Stomach (tissue), 19 donors: ENCODE results near the gene TAF11L3. TPM values are rescaled to one million over a fixed set of nuclear protein-coding genes. Genes with fewer than 3 reads are reported as not detected.
"Not testable (repeated sequence)": the region's sequence is repeated elsewhere in the genome, so short reads cannot be mapped to it uniquely, and the experiment has no call there.

ENCODE experiments used
- DNase-seq, 2 donors: peaks; one replicate each; pipeline versions ENCODE4 v3.0.0 to v3.0.0-alpha.2; 2013 to 2019
- H3K27ac ChIP-seq, 5 donors: fragments of 200-600 bp in 4 of 5; sonication (generic) in 4 of 5; one replicate each; pipeline ENCODE4 v1.5.1; 2013 to 2019; ENCODE audit warnings: mild to moderate bottlenecking in 1 of 5, moderate library complexity in 1 of 5
- H3K27me3 ChIP-seq, 3 donors: fragments of 200-600 bp; sonication (generic); one replicate each; pipeline ENCODE4 v1.5.1; 2017 to 2019; ENCODE audit warnings: mixed run types in 1 of 3
- H3K36me3 ChIP-seq, 4 donors: fragments of 200-600 bp; sonication (generic); 1 replicate in 3 of 4; 2 replicates in 1 of 4; pipeline ENCODE4 v1.5.1; 2016 to 2019
- H3K4me1 ChIP-seq, 4 donors: fragments of 200-600 bp; sonication (generic); one replicate each; pipeline ENCODE4 v1.5.1; 2016 to 2019
- H3K4me3 ChIP-seq, 4 donors: fragments of 200-600 bp; sonication (generic) in 3 of 4; one replicate each; pipeline ENCODE4 v1.5.1; 2016 to 2019; ENCODE audit warnings: mild to moderate bottlenecking in 1 of 4
- H3K9me3 ChIP-seq, 4 donors: fragments of 200-600 bp; sonication (generic); one replicate each; pipeline ENCODE4 v1.5.1; 2016 to 2019
- EP300 ChIP-seq: sonication (generic); formaldehyde crosslinking; IDR thresholded peaks from one replicate; pipeline ENCODE4 v1.6.1; 2017; ENCODE audit warnings: antibody characterized with exemption
- POLR2A ChIP-seq, 4 donors: fragments of 450-650 bp; IDR thresholded peaks; one replicate each; pipeline ENCODE4 v1.6.1; 2016; ENCODE audit warnings: antibody characterized with exemption in 4 of 4, control low read depth in 2 of 4, mild to moderate bottlenecking in 1 of 4, moderate library complexity in 1 of 4
- POLR2AphosphoS5 ChIP-seq, 3 donors: sonication (generic); formaldehyde crosslinking; IDR thresholded peaks; one replicate each; pipeline ENCODE4 v1.6.1; 2016; ENCODE audit warnings: antibody characterized with exemption in 3 of 3
- WGBS, 5 donors: extraction: QIAGEN DNeasy Blood & Tissue Kit in 3 of 5; methylation state at CpG; one replicate each; pipeline versions ENCODE4 v1.1.5 to v1.1.7; 2013 to 2018; 5-methylcytosine and 5-hydroxymethylcytosine counted together
- intact Hi-C: fragments of 100-400 bp; cut with DNase I; formaldehyde crosslinking; loops from one replicate; pipeline ENCODE4 v1.15.1; 2023; ENCODE audit warnings: low total_unique reads
- long read RNA-seq, 10 donors: transcript quantifications; one replicate each; lab custom pipeline, GENCODE V29; 2026
- polyA plus RNA-seq, 3 donors: library from polyadenylated mRNA; stranded (reverse); fragments of 200-250 nt; gene quantifications; one replicate each; pipeline ENCODE4 v1.2.3, GENCODE V29; 2013
- total RNA-seq, 5 donors: library from RNA; depleted of rRNA; stranded (reverse); fragments of >200 nt; gene quantifications; one replicate each; pipeline versions ENCODE4 v1.1.0 to v1.2.3, GENCODE V29; 2014 to 2016
- TF ChIP-seq, protein P1 (sequence below), 7 experiments: fragments of 450-650 bp in 4 of 7; fragments of 200-600 bp in 3 of 7; sonication (generic) in 3 of 7; IDR thresholded peaks; one replicate each; pipeline ENCODE4 v1.5.1; 2016 to 2019; ENCODE audit warnings: antibody characterized with exemption in 7 of 7, control low read depth in 2 of 7, mild to moderate bottlenecking in 1 of 7
- donor health status: healthy with polysubstance abuse.
- donor health status: Bipolar disorder and iron deficiency.
- donor health status: healthy.

The TAF11L3 gene
- total RNA-seq (not detected), polyA plus RNA-seq (not detected)
- long read RNA-seq, donor 1 = 0 reads
- long read RNA-seq, donor 2 = 0 reads
- long read RNA-seq, donor 3 = 0 reads
- long read RNA-seq, donor 4 = 0 reads
- long read RNA-seq, donor 5 = 0 reads
- long read RNA-seq, donor 6 = 0 reads
- long read RNA-seq, donor 7 = 0 reads
- long read RNA-seq, donor 8 = 0 reads
- long read RNA-seq, donor 9 = 0 reads
- long read RNA-seq, donor 10 = 0 reads

DNA sequence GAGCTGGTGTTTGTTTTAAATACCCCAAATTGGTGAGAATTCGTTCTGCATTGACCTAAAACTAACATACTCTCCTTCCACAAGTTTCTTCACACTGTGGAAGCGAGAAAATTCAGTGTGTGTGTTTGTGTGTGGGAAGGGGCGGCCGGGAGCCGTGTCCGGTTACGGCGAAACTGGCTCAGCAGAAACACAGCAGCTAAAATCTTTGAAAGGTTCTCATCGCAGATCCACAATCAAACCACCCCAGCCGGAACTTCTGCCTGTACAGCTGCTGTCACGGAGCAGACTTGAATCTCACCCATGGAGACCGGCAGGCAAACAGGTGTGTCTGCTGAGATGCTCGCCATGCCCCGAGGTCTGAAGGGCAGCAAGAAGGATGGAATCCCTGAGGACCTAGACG, at the start of gene TAF11L3:
TAF11L3 (plus strand) TSS at position 301 of the 400 bp plus-strand sequence.
- H3K36me3 ChIP-seq, DNase-seq, H3K27me3 ChIP-seq, H3K27ac ChIP-seq, H3K9me3 ChIP-seq, H3K4me1 ChIP-seq, H3K4me3 ChIP-seq, intact Hi-C loops: not testable (repeated sequence)
- WGBS, 5 donors = no CpG with 5 or more reads among the region's 15 CpGs

DNA sequence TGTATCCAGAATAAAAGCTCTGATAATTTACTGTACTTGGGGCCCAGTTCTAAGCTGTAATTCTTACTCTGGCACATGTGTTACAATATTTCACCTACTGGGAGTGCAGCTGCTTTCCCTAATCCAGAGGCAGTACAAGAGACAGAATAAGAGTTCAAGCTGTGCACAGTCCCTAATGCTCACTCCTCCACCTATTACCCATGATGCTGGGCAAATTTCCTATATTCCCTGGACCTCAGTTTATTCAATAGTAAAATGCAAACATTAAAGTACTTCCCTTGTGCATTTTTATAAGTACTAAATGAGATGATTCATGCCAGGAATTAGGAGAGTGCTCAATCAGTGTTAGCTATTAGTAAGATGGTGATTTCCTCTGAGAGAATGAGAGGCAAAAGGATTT, 48.1 kb upstream of the TAF11L3 start:
- Histone ChIP-seq H3K27me3 (no peaks in the 10 kb centered on the region), H3K9me3 (no peaks in the 10 kb centered on the region), H3K27ac (no peak overlapping the region), H3K4me1 (no peaks in the 10 kb centered on the region), H3K4me3 (no peak overlapping the region), H3K36me3 (no peaks in the 10 kb centered on the region)
- intact Hi-C loops = no loop called here
- DNase-seq = no peak
- TF ChIP-seq, protein P1, sequence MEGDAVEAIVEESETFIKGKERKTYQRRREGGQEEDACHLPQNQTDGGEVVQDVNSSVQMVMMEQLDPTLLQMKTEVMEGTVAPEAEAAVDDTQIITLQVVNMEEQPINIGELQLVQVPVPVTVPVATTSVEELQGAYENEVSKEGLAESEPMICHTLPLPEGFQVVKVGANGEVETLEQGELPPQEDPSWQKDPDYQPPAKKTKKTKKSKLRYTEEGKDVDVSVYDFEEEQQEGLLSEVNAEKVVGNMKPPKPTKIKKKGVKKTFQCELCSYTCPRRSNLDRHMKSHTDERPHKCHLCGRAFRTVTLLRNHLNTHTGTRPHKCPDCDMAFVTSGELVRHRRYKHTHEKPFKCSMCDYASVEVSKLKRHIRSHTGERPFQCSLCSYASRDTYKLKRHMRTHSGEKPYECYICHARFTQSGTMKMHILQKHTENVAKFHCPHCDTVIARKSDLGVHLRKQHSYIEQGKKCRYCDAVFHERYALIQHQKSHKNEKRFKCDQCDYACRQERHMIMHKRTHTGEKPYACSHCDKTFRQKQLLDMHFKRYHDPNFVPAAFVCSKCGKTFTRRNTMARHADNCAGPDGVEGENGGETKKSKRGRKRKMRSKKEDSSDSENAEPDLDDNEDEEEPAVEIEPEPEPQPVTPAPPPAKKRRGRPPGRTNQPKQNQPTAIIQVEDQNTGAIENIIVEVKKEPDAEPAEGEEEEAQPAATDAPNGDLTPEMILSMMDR (IDR thresholded peaks at IDR 0.05) = no peak
- TF ChIP-seq POLR2AphosphoS5 (IDR thresholded peaks at IDR 0.05) (no peak), POLR2A (IDR thresholded peaks at IDR 0.05) (no peak), EP300 (no peak)

DNA sequence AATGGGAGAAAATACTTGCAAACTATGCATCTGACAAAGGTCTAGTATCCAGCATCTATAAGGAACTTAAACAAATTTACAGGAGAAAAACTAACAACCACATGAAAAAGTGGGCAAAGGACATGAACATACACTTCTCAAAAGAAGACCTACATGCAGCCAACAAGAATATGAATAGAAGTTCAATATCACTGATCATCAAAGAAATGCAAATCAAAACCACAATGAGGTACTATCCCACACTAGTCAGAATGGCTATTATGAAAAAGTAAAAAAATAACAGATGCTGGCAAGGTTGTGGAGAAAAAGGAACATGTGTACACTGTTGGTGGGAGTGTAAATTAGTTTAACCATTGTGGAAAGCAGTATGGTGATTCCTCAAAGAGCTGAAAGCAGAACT, 43.1 kb upstream of the TAF11L3 start:
- H3K4me3 ChIP-seq, intact Hi-C loops, H3K27ac ChIP-seq, DNase-seq, H3K9me3 ChIP-seq, H3K27me3 ChIP-seq, H3K4me1 ChIP-seq, H3K36me3 ChIP-seq: not testable (repeated sequence)

DNA sequence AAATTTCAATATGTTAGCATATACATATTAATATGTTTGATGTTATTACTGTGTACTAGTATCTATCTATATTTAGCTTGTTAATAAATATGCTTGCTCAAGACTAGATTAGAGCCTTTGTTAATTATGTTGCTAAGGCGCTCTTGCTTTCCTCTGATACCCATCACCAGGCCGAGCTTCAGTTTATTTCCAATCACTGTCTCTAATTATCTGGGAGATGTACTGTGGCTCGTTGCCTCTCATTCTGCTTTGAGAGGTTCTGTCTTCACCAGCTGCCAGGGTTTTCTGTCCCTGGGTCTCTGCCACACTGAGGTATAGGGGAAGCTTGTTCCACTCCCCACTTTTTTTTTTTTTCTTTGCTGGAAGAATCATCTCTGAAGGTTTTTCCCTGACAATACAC, 41.1 kb upstream of the TAF11L3 start:
- no peaks in the 10 kb centered on the region for H3K36me3 ChIP-seq
- H3K27ac ChIP-seq = no peak overlapping the region
- no peak for TF ChIP-seq EP300
- TF ChIP-seq, protein P1 (IDR thresholded peaks at IDR 0.05) = no peak
- TF ChIP-seq POLR2AphosphoS5 (IDR thresholded peaks at IDR 0.05) = no peak
- no peak for TF ChIP-seq POLR2A (IDR thresholded peaks at IDR 0.05)
- intact Hi-C loops = no loop called here
- no peaks in the 10 kb centered on the region for H3K9me3 ChIP-seq
- DNase-seq = peak in 1 of 2 donors; percentile 10
- H3K4me1 ChIP-seq = no peaks in the 10 kb centered on the region
- H3K27me3 ChIP-seq = no peaks in the 10 kb centered on the region
- no peak overlapping the region for H3K4me3 ChIP-seq
- whole genome bisulfite sequencing, 5 donors = 73 to 82% (median 75%) methylated on average over 3 of the region's 3 CpGs

DNA sequence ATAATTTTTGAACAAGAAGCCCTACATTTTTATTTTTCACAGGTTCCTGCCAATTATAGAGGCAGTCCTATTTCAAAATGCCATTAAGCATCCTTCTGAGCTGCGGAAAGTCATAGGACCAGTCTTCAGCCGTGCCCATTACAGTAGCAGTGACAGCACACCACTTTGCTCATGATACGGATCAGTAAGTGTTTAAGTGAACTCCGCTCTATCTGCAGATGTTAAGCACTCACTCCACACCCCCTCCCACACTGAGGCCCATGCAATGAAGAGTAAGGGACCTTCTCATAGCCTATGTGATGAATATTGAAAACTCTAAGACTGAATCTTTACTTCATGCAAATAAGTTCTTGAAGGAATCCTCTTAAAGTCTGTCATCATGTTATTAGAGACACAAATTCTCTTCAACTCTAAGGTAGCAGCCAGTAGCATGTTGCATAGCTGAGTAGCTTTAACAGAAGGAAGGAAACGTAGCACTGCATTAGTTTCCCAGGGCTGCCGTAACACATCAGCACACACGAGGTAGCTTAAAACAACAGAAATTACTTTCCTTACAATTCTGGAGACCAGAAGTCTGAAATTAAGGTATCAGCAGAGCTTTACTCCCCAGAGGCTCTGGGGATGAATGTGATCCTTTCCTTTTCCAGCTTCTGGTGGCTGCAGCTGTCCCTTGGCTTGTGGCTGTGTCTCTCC, 40.4 kb upstream of the TAF11L3 start:
- peak in 1 of 2 donors; percentile 9 for DNase-seq
- TF ChIP-seq, protein P1 (IDR thresholded peaks at IDR 0.05) = no peak
- TF ChIP-seq POLR2AphosphoS5 (IDR thresholded peaks at IDR 0.05) (no peak), EP300 (no peak), POLR2A (IDR thresholded peaks at IDR 0.05) (no peak)
- H3K4me1 ChIP-seq = no peaks in the 10 kb centered on the region
- no peaks in the 10 kb centered on the region for H3K36me3 ChIP-seq
- 70 to 82% (median 76%) methylated on average over 7 of the region's 7 CpGs for WGBS, 5 donors
- intact Hi-C loops = no loop called here
- H3K9me3 ChIP-seq = no peaks in the 10 kb centered on the region
- H3K27me3 ChIP-seq = no peaks in the 10 kb centered on the region
- no peak overlapping the region for H3K4me3 ChIP-seq
- H3K27ac ChIP-seq = no peak overlapping the region
